Right ventricle myocardium inferior (tissue), 1 donor: ENCODE results near the gene TADA3. TPM values are rescaled to one million over a fixed set of nuclear protein-coding genes. Genes with fewer than 3 reads are reported as not detected.

Source experiments
- ATAC-seq: fragments of 200-7000 bp; cut with Tn5 transposase; one replicate; pipeline ENCODE4 v1.9.1; 2020; ENCODE audit warnings: mild to moderate bottlenecking, moderate library complexity
- DNase-seq: peaks from one replicate; pipeline ENCODE4 v3.0.0; 2021; ENCODE audit errors: missing footprints
- intact Hi-C: fragments of 100-400 bp; cut with DNase I; formaldehyde crosslinking; loops from one replicate; pipeline ENCODE4 v1.11.0; 2022
- total RNA-seq: library from RNA; stranded (reverse); fragmentation: NEBNext Ultra II Directional; extraction: Animal tissue kit (Norgen Biotek cat#: 25700); gene quantifications from one replicate; pipeline ENCODE4 v1.2.1, GENCODE V29; 2021
- donor health status: DM: no; HTN: yes; CAD: no; lungs with severe emphysema.

TADA3 gene
- total RNA-seq, 1 donor from 2014 or later: 48.4 TPM

- no peak for DNase-seq
- intact Hi-C loops: no loop called here
- ATAC-seq: no peak
These were observed 18.6 kb upstream of the TADA3 start for GRCh38 chr3:9810846-9811245.

DNA sequence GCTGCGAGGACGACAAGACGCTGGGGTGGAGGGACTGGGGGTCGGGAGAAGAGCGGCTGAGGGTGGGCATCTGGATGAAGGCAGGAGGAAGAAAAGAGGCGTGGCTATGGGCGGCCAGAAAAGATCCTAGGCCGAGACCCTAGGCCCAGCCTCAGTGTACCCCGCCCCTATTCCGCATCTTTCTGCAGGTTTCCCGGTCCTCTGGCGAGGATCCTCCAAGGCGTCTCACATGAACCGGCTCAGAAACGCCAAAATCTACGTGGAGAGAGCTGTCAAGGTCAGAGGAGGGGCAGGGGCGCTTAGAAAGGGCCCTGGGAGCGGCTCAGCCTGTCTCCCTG lies 18.1 kb upstream of the TADA3 start:
- ATAC-seq (no peak), DNase-seq (no peak)
- intact Hi-C loops: no loop called here

DNA sequence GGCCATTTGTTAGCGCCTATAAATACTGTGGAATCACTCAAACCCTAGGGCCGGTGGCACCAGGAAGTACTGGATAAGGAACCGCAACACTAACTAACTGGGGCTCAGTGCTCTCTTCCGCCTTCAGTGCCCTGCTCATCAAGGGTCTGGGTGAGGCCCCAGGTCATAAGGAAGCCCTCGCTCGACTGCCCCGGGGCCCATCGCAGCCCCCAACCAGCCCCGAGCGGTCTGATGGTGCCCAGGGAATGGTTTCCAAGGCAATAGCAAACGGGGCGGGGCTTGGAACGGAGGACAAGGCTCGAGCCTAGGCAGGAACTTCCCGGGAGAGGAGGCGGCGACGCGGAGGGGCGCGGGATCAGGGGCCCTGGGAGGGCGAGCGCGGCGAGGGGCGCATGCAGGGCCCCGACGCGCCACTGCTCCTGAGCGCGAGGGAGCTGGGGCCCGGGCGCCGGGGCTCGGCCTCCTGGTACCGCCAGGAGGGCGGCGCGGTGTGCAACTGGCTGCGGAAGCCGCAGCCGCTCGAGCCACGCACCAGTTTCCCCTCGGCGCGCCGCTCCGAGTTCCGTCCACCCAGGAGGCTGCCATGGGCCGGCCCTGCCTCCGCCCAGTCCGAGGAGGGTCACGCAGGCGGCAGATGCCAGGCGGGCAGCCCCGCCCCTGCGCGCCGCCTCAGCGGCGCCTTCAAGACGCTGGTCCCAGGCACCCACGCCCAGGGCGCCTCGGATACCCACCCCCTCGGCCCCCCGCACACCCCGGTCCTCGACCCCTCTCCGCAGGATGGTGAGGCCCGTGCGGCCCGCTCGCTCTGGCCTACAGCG lies 17.6 kb upstream of the TADA3 start, which contains the start of gene TTLL3:
Gene TTLL3, plus strand, starts transcription at position 648 of the 818 bp plus-strand sequence. CDS start 400 bp downstream, outside the sequence.
- DNase-seq (peak; percentile 89), ATAC-seq (peak; percentile 86)
- intact Hi-C loops: no loop called here

DNA sequence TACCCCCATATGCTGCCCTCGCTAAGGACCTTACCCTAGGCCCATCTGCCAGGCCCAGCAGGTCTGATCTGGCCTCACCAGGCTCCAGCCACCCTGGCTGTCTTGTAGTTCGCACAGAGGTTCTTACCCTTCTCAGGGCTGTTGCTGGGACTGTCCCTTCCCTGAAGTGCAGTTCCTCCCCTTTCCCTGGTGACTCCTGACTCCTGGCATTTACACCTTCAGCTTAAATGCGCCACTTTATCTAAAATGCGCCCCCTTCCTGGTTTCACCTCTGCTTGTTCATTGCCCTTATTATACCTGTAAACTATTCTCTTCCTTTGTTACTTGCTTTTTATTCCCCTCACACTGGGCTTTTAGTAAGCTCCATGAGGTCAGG lies 17.0 kb upstream of the TADA3 start:
- intact Hi-C loops: no loop called here
- DNase-seq: no peak
- ATAC-seq: no peak

GRCh38 chr3:9808345-9809037 lies 16.2 kb upstream of the TADA3 start:
- intact Hi-C loops: no loop called here
- ATAC-seq (no peak), DNase-seq (no peak)

- intact Hi-C loops: no loop called here
- ATAC-seq (no peak), DNase-seq (no peak)
These were observed 15.7 kb upstream of the TADA3 start for GRCh38 chr3:9807981-9808344.

- ATAC-seq (no peak), DNase-seq (no peak)
- intact Hi-C loops: no loop called here
These were observed 14.7 kb upstream of the TADA3 start for GRCh38 chr3:9806688-9807589.

DNA sequence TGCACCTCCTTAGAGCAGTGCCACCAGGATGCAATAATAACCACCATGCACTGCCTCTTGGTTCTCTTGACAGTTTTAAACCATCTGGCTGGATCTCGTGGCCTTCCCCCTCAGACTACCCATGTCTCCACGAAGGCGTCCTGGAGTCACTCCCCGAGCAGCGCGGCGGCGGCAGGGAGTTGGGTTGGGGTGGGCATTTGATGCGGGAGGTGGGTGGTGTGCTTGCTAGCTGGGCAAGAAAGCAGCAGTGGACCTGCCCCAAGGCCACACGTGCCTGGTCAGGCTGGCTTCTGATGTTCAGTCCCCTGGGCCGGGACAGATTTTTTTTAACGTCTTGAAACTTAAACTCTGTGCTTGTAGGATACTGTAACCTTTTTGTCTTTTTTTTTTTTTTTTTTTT lies 13.9 kb upstream of the TADA3 start:
- DNase-seq: no peak
- intact Hi-C loops: no loop called here
- ATAC-seq: no peak

DNA sequence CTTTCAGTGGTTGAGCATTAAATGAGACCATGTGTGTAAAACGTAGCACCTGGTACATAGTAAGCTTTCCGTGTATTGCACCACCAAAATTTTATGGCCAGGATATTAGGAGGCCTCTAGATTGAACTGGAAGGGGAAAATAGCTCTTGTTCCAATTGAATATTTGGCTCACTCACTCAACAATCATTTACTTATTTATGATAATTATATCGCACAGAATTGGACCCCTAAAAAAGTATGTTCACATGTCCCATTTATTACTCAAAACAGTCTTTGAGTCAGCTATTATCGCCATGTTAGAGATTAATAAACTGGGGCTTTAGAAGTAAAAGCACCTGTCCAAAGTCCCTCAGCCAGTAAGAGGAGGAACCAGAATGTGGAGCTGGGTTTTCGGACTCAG lies 12.7 kb upstream of the TADA3 start:
- ATAC-seq: no peak
- DNase-seq: no peak
- intact Hi-C loops: no loop called here

GRCh38 chr3:9803494-9803893 lies 11.2 kb upstream of the TADA3 start:
- ATAC-seq (no peak), DNase-seq (no peak)
- intact Hi-C loops: no loop called here

DNA sequence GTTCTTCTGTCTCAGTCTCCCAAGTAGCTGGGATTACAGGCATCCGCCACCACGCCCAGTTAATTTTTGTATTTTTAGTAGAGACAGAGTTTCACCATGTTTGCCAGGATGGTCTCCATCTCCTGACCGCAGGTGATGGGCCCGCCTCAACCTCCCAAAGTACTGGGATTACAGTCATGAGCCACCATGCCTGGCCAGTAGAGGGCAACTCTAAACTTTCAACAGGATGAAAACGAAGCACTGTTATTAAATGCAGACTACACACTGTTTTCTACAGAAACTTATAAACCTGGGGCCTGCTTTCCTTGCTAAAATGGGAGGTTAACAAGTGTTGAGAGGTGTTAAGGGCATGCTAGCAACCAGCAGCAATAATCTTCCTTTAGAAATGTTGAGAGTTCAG lies 8.3 kb upstream of the TADA3 start:
- intact Hi-C loops: no loop called here
- no peak for ATAC-seq
- DNase-seq: no peak

DNA sequence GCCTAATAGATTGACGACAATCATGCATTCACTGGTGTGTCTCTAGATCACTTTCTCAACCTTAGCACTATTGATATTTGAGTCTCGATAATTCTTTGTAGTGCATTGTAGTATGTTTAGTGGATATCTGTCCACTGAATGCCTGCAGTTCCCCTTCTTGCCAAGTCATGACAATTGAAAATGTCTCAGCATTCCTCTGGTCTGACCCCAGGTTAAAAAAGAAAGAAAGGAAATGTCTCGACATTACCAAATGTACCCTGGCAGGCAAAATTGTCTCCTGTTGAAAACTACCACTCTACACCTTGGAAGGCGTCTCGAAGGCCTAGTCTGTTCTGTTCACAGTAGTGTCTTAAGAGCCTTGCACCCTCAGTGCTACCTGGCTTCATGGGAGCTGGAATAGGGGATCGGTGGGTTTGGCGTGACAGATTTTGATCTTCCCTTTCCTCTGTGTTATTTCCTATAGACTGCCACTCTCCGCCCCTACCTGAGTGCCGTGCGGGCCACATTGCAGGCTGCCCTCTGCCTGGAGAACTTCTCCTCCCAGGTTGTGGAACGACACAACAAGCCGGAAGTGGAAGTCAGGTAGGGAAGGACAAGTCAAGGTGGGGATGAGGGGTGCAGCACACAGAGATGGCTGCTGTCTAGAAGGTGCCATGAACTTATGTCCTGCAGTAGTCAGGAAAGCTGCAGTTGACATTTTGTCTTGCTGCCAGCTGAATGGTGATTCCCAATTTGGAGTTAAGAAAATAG lies 5.1 kb upstream of the TADA3 start:
- DNase-seq (no peak), ATAC-seq (no peak)
- intact Hi-C loops: no loop called here

DNA sequence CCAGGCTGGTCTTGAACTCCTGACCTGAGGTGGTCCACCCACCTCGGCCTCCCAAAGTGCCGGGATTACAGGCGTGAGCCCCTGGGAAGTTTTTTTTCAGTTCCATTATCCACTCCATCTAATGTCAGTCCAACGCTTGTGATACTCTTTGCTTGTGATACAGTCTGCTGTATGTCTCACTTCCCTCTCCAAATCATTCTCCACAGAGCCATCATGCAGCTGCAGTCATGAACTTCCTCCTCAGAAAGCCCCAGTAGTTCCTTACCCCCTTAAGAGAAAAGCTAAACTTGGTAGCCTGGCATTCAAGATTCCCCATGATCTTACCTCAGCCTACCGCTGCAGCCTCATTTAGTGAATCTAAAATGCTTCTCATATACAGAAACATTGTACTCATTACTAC lies 2.9 kb upstream of the TADA3 start:
- ATAC-seq (no peak), DNase-seq (no peak)
- intact Hi-C loops: no loop called here

DNA sequence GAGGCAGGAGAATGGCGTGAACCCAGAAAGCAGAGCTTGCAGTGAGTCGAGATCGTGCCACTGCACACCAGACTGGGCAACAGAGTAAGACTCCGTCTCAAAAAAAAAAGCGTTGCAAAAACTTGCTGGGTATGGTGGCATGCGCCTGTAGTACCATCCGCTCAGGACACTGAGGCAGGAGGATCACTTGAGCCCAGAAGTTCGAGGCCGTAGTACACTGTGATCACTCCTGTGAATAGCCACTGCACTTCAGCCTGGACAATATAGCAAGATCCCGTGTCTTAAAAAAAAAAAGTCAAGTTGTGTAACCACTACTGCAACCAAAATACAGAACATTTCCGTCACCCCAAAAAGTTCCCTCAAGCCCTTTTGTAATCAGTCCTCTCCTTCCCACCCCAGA lies 2.1 kb upstream of the TADA3 start:
- ATAC-seq (no peak), DNase-seq (no peak)
- intact Hi-C loops: loop anchor here (5.0 kb wide), 1 partner anchor 142 kb away; no protein-coding TSS in a partner anchor

DNA sequence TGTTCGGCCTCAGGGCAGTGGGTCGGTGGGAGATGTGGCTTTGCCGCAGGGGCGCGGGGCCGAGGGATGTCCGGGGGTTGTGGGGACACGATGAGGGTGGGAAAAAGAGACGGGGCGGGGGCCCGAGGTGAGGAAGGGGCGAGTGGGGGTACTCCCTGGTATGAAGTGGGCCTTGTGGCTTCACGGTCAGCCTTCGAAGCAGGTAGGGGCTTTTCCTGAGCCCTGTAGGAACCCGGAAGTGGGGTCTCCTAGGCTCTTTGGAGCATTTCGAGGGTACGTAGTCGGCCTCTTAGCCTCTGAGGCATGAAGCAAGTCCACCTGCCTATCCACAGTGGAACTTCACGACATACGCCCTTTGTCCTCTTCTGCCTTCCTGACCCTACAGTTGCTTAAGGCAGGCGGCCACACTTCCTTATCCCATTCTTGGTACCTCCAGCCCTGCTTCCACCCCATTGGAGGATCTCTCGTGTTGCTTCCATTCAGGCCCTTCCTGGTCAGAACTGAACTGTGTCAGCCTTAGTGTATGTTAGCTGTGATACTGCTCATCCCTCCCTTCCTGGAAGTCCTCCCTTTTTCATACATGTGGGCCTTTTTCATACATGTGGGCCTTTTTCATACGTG lies 998 bp upstream of the TADA3 start:
- ATAC-seq (peak; percentile 2), DNase-seq (no peak)
- intact Hi-C loops: loop anchor here (2.0 to 5.0 kb wide), 2 partner anchors 44 to 141 kb away; partner anchors contain the start of gene OGG1

- DNase-seq (no peak), ATAC-seq (no peak)
- intact Hi-C loops: loop anchor here (2.0 to 5.0 kb wide), 2 partner anchors 43 to 140 kb away; partner anchors contain the start of gene OGG1
These were observed 376 bp downstream of the TADA3 start for GRCh38 chr3:9791790-9792404.

DNA sequence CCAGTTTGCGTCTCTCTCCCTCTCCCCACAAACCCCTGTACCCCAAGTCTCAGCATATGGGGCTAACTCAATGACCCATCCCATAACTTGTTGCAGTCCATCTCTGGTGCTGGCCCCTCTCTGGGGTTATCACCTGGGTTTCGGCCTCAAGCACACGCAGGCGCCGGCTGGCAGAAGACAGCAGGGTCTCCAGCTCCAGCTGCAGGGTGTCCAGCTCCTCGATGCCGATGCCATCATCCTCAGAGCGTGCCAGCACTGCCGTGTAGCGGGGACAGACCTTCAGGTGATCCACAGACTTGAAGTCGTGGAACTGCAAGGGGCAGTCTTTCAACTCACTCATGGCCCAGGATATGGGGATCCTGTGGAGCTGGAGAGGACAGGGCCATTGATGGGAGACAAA lies 1.1 kb downstream of the TADA3 start:
- intact Hi-C loops: loop anchor here (5.0 kb wide), 1 partner anchor 139 kb away; no protein-coding TSS in a partner anchor
- no peak for DNase-seq
- no peak for ATAC-seq

DNA sequence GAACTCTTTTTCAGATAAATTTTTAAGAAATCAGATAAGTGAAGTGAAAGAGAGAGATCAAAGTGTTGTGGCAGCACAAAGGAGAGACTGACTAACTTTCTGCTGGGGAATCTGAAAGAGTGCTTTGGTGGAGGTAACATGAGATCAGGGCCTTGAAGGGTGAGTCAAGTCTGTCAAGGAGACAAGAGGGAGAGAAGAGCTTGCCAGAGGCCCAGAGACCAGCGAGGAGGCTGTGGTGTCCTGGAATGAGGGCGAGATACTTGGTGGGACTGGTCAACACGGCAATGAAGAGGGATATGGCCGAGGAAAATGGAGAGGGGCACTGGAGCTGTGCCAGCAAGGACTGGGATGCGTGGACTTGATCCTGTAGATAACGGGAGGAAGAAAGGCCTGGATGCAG lies 4.6 kb downstream of the TADA3 start:
- DNase-seq (no peak), ATAC-seq (no peak)
- intact Hi-C loops: no loop called here
